ENCODE results near the gene ACTN1.

ACTN1 gene

GRCh38 chr14:68840454-68840853 is 138.6 kb downstream of the ACTN1 start:
- DNase-seq (ENCODE audit: low read depth): no peak
- no peak overlapping the region for H3K4me3 ChIP-seq (replicated peaks; ENCODE audit: low read depth, low read length)
- TF ChIP-seq CTCF (IDR thresholded peaks at IDR 0.05; ENCODE audit: low read length, missing control alignments): no peak

GRCh38 chr14:68836082-68836481 is 143.0 kb downstream of the ACTN1 start:
- no peak for TF ChIP-seq CTCF (IDR thresholded peaks at IDR 0.05; ENCODE audit: low read length, missing control alignments)
- no peak overlapping the region for H3K4me3 ChIP-seq (replicated peaks; ENCODE audit: low read depth, low read length)
- DNase-seq (ENCODE audit: low read depth): no peak

GRCh38 chr14:68834816-68835215 is 144.3 kb downstream of the ACTN1 start:
- H3K4me3 ChIP-seq (replicated peaks; ENCODE audit: low read depth, low read length): no peak overlapping the region
- no peak for TF ChIP-seq CTCF (IDR thresholded peaks at IDR 0.05; ENCODE audit: low read length, missing control alignments)
- DNase-seq (ENCODE audit: low read depth): no peak

- DNase-seq (ENCODE audit: low read depth): no peak
- TF ChIP-seq CTCF (IDR thresholded peaks at IDR 0.05; ENCODE audit: low read length, missing control alignments): no peak
- no peak overlapping the region for H3K4me3 ChIP-seq (replicated peaks; ENCODE audit: low read depth, low read length)
Measured at GRCh38 chr14:68828698-68829097, 150.4 kb downstream of the ACTN1 start.

GRCh38 chr14:68825729-68826128 is 153.4 kb downstream of the ACTN1 start:
- DNase-seq (ENCODE audit: low read depth): no peak
- H3K4me3 ChIP-seq (replicated peaks; ENCODE audit: low read depth, low read length): no peak overlapping the region
- TF ChIP-seq CTCF (IDR thresholded peaks at IDR 0.05; ENCODE audit: low read length, missing control alignments): no peak

GRCh38 chr14:68824517-68825347 is 154.4 kb downstream of the ACTN1 start:
- TF ChIP-seq CTCF (IDR thresholded peaks at IDR 0.05; ENCODE audit: low read length, missing control alignments): peak; percentile 95
- H3K4me3 ChIP-seq (replicated peaks; ENCODE audit: low read depth, low read length): no peak overlapping the region
- peak; percentile 79 for DNase-seq (ENCODE audit: low read depth)

GRCh38 chr14:68824207-68824516 is 154.9 kb downstream of the ACTN1 start:
- no peak for DNase-seq (ENCODE audit: low read depth)
- H3K4me3 ChIP-seq (replicated peaks; ENCODE audit: low read depth, low read length): no peak overlapping the region
- TF ChIP-seq CTCF (IDR thresholded peaks at IDR 0.05; ENCODE audit: low read length, missing control alignments): no peak

All from fibroblast of pulmonary artery (primary cell).